Measurements from ENCODE around the gene CACNB2.

DNA sequence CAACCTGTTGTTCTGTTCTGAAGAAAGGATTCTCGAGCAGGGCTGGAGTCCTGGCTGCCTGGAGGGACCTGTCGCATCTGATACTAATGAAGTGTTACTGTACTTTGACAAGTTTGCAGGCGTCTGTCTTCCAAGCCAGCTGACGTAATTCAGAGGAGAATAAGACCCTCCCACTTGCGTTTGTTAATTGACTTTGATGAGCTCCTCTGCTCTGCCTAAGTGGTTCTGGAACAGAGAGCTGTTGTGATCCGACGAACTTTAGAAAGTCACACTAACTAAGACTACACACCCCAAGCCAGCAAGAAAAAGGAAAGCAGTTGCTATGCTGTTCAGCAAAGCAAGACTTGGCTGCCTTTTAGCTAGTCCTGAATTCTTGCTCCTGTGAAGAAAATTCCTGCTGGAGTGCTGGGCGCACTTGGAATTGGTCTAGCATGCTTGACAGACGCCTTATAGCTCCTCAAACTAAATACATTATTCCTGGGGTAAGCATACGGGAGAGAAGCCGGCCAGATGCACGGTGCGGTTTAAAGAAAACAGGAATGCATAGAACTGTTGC is 200.3 kb downstream of the CACNB2 start:
- TF ChIP-seq POLR2AphosphoS5 (IDR thresholded peaks at IDR 0.05; ENCODE audit: low read depth, low read length) (no peak), TAF1 (IDR thresholded peaks at IDR 0.05; ENCODE audit: low read depth, low read length) (no peak), POLR2A (IDR thresholded peaks at IDR 0.05; ENCODE audit: low read depth, low read length) (no peak)
